ENCODE data around the gene UBQLN1.
A peak's percentile ranks its signal among the peaks of the same experiment; 100 is the strongest.
"Not testable (repeated sequence)": the region's sequence is repeated elsewhere in the genome, so short reads cannot be mapped to it uniquely, and the experiment has no call there.

The UBQLN1 gene

DNA sequence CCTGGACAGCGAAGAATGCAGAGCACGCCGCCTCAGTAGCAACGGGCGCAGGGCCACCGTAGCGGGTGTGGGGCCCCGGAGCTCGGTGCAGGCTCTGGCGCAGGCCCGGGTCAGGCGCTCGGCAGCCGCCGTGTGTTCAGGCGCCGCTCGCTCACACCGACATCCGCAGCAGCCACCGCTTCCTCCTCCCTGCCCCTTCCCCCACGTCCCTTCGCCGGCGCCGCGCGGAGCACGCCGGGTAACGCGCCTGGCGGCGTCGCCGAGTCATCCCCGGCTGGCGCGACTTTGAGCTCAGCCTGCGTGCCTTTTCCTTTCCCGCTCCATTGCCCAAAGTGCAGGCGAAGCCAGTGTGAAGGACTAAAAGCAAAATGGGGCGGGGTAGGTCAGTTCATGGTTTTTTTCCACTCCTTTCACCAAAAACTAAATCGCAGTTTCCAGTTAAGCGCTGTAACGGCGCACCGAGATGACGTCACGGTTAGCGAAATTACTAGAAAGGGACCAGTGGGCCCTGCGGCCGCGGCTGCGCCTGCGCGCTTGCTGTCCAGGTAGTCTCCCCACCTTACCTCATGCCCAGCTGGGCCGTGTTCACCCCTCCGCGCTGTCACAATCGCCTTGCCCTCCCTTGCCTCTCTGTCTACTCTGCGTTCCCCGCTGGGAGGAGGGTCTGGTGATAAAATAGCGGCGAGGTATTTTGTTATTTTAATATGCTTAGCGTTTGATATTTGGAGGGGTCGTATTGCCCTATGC is at the start of gene UBQLN1:
TSS of gene UBQLN1 (minus strand) at position 191 of the 747 bp plus-strand sequence. CDS start 279 bp downstream, outside the sequence.
- DNase-seq = peak; percentile 92

DNA sequence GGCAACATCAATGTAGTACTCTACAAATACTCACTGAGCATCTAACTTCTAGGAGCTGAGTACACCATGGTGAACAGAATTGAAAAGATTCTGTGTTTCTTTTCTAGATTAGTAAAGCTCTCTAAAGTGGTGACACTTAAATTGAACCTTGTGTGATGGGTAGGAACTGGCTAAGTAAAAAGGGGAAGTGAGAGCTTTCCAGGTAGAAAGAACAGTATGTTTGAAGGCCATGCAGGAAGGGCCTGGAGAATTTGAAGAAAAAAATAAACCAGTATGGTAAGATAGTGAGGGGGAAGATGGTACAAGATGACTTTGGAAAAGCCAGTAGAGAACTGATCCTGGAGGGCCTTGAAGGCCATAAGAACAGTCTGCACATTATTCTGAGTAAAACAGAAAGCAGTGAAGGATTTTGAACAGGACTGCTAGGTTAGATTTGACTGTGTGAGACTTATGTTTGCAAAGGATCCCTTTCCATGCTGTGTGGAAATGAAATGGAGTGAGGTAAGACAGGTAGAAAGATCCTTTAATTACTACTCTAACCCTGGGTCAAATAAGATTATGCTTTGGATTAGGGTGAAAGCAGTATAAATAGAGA is 46.7 kb upstream of the UBQLN1 start:
- no peak for DNase-seq

- no peak for DNase-seq
Observed at GRCh38 chr9:83749706-83750105, 41.9 kb upstream of the UBQLN1 start.

DNA sequence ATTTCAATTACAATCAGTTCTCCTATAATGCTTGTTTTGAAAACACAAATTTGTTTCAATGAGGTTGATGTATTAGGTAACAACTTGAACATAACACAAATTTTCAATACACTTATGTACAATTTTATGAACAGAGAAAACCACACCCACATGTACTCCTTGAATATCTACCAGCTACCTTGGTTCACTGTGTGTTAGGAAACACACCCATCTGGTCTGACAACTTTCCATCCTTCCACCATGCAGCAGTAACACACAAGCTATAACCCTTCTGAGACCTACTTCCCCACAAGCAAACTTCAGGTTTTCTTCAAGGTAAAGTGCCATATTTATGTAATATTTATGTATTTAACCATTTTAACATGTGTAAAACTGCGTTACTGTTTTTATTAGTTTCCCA is 36.4 kb upstream of the UBQLN1 start:
- no peak for DNase-seq

- DNase-seq = no peak
Observed at GRCh38 chr9:83733739-83734138, 26.0 kb upstream of the UBQLN1 start.

DNA sequence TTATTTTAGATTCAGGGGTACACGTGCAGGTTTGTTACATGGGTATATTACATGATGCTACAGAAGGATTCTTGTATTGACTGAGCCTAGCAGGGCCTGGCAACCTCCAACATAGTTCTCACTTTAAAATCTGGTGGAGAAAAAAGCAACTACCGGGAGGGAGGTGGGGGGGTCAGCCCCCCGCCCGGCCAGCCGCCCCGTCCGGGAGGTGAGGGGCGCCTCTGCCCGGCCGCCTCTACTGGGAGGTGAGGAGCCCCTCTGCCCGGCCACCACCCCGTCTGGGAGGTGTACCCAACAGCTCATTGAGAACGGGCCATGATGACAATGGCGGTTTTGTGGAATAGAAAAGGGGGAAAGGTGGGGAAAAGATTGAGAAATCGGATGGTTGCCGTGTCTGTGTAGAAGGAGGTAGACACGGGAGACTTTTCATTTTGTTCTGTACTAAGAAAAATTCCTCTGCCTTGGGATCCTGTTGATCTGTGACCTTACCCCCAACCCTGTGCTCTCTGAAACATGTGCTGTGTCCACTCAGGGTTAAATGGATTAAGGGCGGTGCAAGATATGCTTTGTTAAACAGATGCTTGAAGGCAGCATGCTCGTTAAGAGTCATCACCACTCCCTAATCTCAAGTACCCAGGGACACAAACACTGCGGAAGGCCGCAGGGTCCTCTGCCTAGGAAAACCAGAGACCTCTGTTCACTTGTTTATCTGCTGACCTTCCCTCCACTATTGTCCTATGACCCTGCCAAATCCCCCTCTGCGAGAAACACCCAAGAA is 21.0 kb upstream of the UBQLN1 start:
- not testable (repeated sequence) for DNase-seq

DNA sequence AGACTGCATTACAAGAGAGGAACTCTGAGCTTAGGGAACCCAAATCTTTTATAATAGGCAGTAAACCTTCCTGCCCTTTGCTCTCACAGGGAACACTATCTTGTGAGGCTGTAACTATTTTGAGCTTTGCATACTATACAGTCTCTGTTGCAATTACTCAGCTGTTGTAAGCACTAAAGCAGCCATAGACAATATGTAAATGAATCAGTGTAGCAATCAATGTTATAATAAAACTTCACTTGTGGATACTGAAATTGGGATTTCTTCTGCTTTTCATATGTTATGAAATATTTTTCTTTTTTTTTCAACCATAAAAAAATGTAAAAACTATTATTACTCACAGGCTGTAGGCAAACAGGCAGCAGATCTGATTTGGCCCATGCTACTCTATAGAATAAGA is 16.7 kb upstream of the UBQLN1 start:
- no peak for DNase-seq

GRCh38 chr9:83722726-83723495 is 15.2 kb upstream of the UBQLN1 start:
- no peak for DNase-seq

GRCh38 chr9:83721509-83721908 is 13.8 kb upstream of the UBQLN1 start:
- no peak for DNase-seq

GRCh38 chr9:83715794-83716193 is 8.0 kb upstream of the UBQLN1 start:
- DNase-seq = no peak

- no peak for DNase-seq
Observed at GRCh38 chr9:83715221-83715620, 7.5 kb upstream of the UBQLN1 start.

DNA sequence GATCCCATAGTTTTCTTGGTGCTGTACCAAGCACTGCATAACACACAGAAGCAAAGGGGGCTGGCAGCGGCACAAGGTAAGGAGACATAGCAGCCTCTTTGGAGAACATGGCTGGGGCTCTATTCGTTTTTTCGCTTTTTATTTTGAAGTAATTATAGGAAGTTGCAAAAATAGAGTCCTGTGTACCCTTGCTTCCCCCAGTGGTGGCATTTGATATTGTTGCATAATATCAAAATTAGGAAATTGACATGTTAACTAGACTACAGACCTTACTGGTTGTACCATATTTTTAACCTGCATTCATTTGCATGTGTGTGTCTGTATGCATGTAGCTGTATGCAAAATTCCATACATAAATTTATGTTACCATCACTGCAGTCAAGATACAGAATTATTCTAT is 6.6 kb upstream of the UBQLN1 start:
- DNase-seq = no peak

GRCh38 chr9:83708515-83709158 is 879 bp upstream of the UBQLN1 start:
- DNase-seq = peak; percentile 77

DNA sequence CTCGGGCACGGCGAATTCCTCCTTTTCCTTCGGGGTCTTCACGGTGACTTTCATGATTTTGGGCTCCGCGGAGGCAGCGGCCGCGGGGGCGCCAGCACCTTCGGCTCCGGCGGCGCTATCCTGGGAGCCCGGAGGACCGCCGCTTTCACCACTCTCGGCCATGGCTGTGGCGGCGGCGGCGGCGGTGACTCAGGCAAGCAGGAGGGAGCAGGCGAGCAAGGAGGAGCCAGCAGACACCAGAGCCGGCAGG is 315 bp downstream of the UBQLN1 start:
- DNase-seq = no peak

GRCh38 chr9:83706676-83707517 is 861 bp downstream of the UBQLN1 start:
- DNase-seq = peak; percentile 66

DNA sequence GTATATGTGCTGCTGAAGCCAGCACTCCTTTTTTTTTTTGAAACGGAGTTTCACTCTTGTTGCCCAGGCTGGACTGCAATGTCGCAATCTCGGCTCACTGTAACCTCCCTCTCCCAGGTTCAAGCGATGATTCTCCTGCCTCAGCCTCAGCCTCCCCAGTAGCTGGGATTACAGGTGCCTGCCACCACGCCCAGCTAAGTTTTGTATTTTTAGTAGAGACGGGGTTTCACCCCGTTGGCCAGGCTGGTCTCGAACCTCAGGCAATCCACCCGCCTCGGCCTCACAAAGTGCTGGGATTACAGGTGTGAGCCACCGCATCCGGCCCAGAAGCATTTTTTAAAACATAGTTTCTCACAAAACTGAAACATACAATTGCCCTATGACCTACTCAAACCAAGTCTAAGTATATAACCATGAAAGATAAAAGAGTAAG is 2.5 kb downstream of the UBQLN1 start:
- not testable (repeated sequence) for DNase-seq

DNA sequence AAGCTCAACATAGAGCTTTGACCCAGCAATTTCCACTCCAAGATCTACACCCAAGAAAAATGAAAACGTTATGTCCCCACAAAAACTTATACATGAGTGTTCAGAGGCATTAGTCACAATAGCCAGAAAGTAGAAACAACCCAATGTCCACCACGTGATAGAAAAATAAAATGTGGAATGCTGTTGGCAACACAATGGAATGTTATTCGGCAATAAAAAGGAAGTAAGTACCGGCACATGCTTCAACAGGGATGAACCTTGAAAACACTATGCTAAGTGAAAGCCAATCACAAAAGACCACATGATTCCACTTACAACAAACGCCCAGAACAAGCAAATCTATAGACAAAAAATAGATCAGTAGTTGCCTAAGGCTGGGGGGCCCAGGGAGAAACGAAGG is 6.0 kb downstream of the UBQLN1 start:
- DNase-seq = no peak

GRCh38 chr9:83701286-83701685 is 6.5 kb downstream of the UBQLN1 start:
- DNase-seq = no peak

- DNase-seq = no peak
Observed at GRCh38 chr9:83699615-83700014, 8.1 kb downstream of the UBQLN1 start.

DNA sequence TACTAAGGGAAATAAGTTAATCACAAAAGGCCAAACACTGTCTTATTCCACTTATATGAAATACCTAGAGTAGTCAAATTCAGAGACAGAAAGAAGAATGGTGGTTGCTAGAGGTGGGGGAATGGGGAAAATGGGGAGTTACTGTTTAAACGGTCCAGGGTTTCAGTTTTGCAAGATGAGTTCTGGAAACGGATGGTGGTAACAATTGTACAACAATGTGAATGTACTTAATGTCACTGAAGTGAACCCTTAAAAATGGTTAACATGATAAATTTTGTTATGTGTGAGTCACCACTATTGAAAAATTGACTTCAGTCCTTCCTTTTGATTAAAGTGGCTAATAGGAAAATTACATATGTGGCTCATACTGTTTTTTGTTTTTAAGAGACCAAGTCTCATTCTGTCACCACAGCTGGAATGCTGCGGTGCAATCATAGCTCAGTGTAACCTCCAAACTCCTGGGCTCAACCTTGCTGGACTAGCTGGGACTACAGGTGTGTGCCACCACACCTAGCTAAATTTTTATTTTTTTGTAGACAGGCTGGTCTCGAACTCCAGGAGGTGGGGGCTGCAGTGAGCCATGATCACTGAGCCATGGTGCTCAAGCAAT is 8.7 kb downstream of the UBQLN1 start:
- no peak for DNase-seq

GRCh38 chr9:83691492-83691891 is 16.3 kb downstream of the UBQLN1 start:
- no peak for DNase-seq

All from CD4-positive, alpha-beta T cell treated with Interleukin-15 for 1 hour (primary cell).